ENCODE data around the gene HLCS.

Gene HLCS

GRCh38 chr21:36703626-36704280 is 262.7 kb downstream of the HLCS start:
- H3K27ac ChIP-seq (ENCODE audit: low read depth, low read length) = no peak overlapping the region
- H3K4me2 ChIP-seq (ENCODE audit: low read depth, low read length, poor library complexity, severe bottlenecking) = no peak overlapping the region
- no peaks in the 10 kb centered on the region for H3K9me3 ChIP-seq (ENCODE audit: insufficient read depth, low read length)
- H3K9ac ChIP-seq (ENCODE audit: low read length) = no peak overlapping the region
- TF ChIP-seq EZH2phosphoT487 (conservative IDR thresholded peaks at IDR 0.05; ENCODE audit: low read length) = no peak
- no peaks in the 10 kb centered on the region for H3F3A ChIP-seq (ENCODE audit: insufficient read depth)
- H3K27me3 ChIP-seq (ENCODE audit: low read length) = no peaks in the 10 kb centered on the region
- no peak overlapping the region for H2AFZ ChIP-seq (ENCODE audit: low read depth, low read length, severe bottlenecking)
- no peaks in the 10 kb centered on the region for H3K36me3 ChIP-seq (ENCODE audit: low read length)
- H3K4me3 ChIP-seq (ENCODE audit: insufficient read depth, low read length, poor library complexity, severe bottlenecking) = no peak overlapping the region
- H3K9me2 ChIP-seq (replicated peaks; ENCODE audit: insufficient read depth, low read length) = no peaks in the 10 kb centered on the region
- H3K79me2 ChIP-seq (ENCODE audit: insufficient read depth, low read length) = no peaks in the 10 kb centered on the region
- no peaks in the 10 kb centered on the region for H4K20me1 ChIP-seq (ENCODE audit: low read depth, low read length)

DNA sequence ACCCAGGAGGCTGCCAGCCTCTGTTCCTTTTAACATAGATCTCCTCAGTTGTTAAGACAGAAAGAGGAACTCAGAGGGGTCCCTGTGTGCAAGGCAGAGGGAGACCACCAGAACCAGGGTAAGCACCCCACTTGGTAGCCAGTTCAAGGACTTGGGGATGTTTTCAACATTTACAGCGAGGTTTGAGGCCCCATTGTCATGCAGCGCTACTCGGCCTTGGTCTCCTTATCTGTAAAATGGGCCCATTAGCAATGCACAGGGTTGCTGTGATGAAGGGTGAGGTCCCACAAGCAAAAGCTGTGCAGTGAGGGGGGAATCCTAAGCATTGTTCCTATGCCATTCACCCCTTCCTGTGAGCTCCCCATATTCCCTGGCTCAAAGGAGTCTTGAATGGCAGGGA is 263.3 kb downstream of the HLCS start:
- no peaks in the 10 kb centered on the region for H3F3A ChIP-seq (ENCODE audit: insufficient read depth)
- H3K36me3 ChIP-seq (ENCODE audit: low read length) = no peaks in the 10 kb centered on the region
- no peak overlapping the region for H2AFZ ChIP-seq (ENCODE audit: low read depth, low read length, severe bottlenecking)
- no peak overlapping the region for H3K9ac ChIP-seq (ENCODE audit: low read length)
- H3K9me2 ChIP-seq (replicated peaks; ENCODE audit: insufficient read depth, low read length) = no peaks in the 10 kb centered on the region
- no peak overlapping the region for H3K27ac ChIP-seq (ENCODE audit: low read depth, low read length)
- no peaks in the 10 kb centered on the region for H3K27me3 ChIP-seq (ENCODE audit: low read length)
- no peaks in the 10 kb centered on the region for H3K9me3 ChIP-seq (ENCODE audit: insufficient read depth, low read length)
- TF ChIP-seq EZH2phosphoT487 (conservative IDR thresholded peaks at IDR 0.05; ENCODE audit: low read length) (no peak), CTCF (IDR thresholded peaks at IDR 0.05; ENCODE audit: insufficient read depth, low read length, poor library complexity, severe bottlenecking) (no peak)
- H3K4me3 ChIP-seq (ENCODE audit: insufficient read depth, low read length, poor library complexity, severe bottlenecking) = no peak overlapping the region
- no peak overlapping the region for H3K4me2 ChIP-seq (ENCODE audit: low read depth, low read length, poor library complexity, severe bottlenecking)
- no peaks in the 10 kb centered on the region for H4K20me1 ChIP-seq (ENCODE audit: low read depth, low read length)
- no peaks in the 10 kb centered on the region for H3K79me2 ChIP-seq (ENCODE audit: insufficient read depth, low read length)

DNA sequence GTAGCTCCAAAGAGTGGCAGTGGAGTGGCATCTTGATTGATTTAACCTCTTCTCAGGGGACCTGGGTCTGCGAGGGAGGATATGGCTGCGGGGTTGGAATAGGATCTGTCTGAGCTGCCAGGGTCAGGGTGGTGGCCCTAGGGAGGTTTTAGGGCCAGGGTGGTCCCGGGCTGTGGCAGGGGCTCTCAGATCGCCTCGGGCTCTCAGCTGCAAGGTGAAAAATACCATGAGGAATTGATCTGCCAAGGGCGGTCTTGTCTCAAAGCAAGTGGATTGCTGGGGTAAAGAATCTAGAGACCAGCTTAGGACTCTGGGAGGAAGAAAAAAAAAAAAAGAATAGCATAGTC is 263.9 kb downstream of the HLCS start:
- no peak overlapping the region for H3K9ac ChIP-seq (ENCODE audit: low read length)
- H4K20me1 ChIP-seq (ENCODE audit: low read depth, low read length) = no peaks in the 10 kb centered on the region
- no peak overlapping the region for H2AFZ ChIP-seq (ENCODE audit: low read depth, low read length, severe bottlenecking)
- no peaks in the 10 kb centered on the region for H3F3A ChIP-seq (ENCODE audit: insufficient read depth)
- H3K79me2 ChIP-seq (ENCODE audit: insufficient read depth, low read length) = no peaks in the 10 kb centered on the region
- H3K4me3 ChIP-seq (ENCODE audit: insufficient read depth, low read length, poor library complexity, severe bottlenecking) = no peak overlapping the region
- no peak overlapping the region for H3K4me2 ChIP-seq (ENCODE audit: low read depth, low read length, poor library complexity, severe bottlenecking)
- no peak overlapping the region for H3K27ac ChIP-seq (ENCODE audit: low read depth, low read length)
- no peak for TF ChIP-seq EZH2phosphoT487 (conservative IDR thresholded peaks at IDR 0.05; ENCODE audit: low read length)
- TF ChIP-seq CTCF (IDR thresholded peaks at IDR 0.05; ENCODE audit: insufficient read depth, low read length, poor library complexity, severe bottlenecking) = no peak
- no peaks in the 10 kb centered on the region for H3K9me3 ChIP-seq (ENCODE audit: insufficient read depth, low read length)
- H3K9me2 ChIP-seq (replicated peaks; ENCODE audit: insufficient read depth, low read length) = no peaks in the 10 kb centered on the region
- no peaks in the 10 kb centered on the region for H3K27me3 ChIP-seq (ENCODE audit: low read length)
- H3K36me3 ChIP-seq (ENCODE audit: low read length) = no peaks in the 10 kb centered on the region

DNA sequence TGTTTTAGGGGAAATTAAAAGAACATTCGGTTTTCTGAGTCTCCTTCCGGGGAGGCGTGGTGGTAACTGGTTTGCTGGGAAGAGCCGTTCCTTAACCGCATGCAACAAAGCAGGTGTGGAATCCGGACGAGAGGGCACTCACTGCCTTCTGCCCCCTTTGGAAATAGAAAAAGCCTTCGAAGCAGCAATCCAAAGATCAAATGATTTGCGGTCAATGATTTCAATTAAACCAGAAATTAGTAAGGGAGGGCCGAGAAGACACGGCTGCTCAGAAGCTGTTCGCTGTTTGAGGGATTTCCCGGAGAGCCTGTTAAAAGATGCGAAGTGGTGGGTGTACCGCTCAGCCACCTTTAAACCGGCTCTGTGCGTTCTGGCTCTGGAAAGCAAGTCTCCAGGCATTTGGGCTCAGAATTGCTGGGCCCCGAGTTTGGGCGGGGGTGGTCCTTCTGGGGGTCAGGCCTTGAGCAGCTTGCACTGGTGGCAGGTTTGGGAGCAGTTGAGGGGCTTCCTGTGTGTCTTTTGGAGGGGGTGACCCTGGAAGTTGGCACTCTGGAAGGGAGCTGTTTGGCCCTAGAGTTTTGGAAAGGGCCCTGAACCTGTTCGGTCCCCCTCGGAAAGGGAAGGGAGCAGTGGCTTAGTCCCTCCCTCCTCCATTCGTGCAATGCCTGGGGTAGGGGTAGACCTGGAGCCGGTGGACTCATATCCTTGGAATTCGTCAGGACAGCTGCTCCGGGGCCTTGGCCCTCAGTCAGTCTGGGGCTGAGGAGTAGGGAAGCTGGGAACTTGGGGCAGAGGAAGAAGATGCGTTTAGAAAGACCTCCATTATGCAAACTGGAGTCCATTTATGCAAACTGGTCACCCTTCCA is 264.5 kb downstream of the HLCS start:
- Histone ChIP-seq H3K4me2 (ENCODE audit: low read depth, low read length, poor library complexity, severe bottlenecking) (no peak overlapping the region), H3K9me3 (ENCODE audit: insufficient read depth, low read length) (no peaks in the 10 kb centered on the region), H3F3A (ENCODE audit: insufficient read depth) (no peaks in the 10 kb centered on the region), H3K9ac (ENCODE audit: low read length) (no peak overlapping the region), H4K20me1 (ENCODE audit: low read depth, low read length) (no peaks in the 10 kb centered on the region), H3K9me2 (replicated peaks; ENCODE audit: insufficient read depth, low read length) (no peaks in the 10 kb centered on the region), H3K4me3 (ENCODE audit: insufficient read depth, low read length, poor library complexity, severe bottlenecking) (no peak overlapping the region), H2AFZ (ENCODE audit: low read depth, low read length, severe bottlenecking) (no peak overlapping the region), H3K36me3 (ENCODE audit: low read length) (no peaks in the 10 kb centered on the region), H3K79me2 (ENCODE audit: insufficient read depth, low read length) (no peaks in the 10 kb centered on the region), H3K27ac (ENCODE audit: low read depth, low read length) (no peak overlapping the region), H3K27me3 (ENCODE audit: low read length) (no peaks in the 10 kb centered on the region)
- TF ChIP-seq EZH2phosphoT487 (conservative IDR thresholded peaks at IDR 0.05; ENCODE audit: low read length) = no peak
- TF ChIP-seq CTCF (IDR thresholded peaks at IDR 0.05; ENCODE audit: insufficient read depth, low read length, poor library complexity, severe bottlenecking) = no peak

All from SU-DHL-6 (cell line).